ENCODE measurements around the gene KRT76. TPM values are rescaled to one million over a fixed set of nuclear protein-coding genes. Genes with fewer than 3 reads are reported as not detected.

The KRT76 gene
- polyA plus RNA-seq, 1 donor (not counting 4 experiments of a cell fraction or from before 2014, with no cell fraction given) = not detected

DNA sequence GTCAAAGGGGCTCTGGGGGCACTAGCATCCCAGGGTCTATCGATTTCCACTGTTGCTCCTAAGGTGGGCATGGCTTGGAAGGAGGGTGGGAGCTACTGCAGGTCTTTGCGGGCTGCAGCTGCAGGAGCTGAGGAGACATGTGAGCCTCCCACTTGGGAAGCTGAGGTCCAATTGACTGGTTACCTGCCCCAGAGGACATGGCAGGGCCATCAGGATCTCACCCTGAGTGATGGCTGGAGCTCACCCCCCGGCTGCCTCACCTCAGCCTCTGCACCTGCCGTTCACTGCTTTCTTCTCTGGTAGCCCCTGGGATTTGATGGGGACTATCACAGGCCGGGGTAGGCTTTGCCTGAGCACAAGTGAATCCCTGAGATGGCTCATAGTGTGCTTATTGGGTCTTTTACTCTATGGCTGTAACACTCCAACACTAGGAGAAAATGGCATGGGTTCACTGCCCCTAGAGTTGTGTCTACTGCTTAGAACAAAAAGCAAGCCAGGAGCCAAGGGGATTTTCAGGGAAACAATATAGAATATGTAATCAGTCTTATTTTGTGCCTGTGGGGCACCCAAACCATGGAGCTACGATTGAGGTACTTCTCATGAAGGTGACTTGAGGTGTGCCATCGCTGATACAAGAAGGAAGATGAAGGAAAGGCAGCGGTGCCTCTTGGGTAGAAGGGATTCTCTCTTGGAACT, 40.0 kb upstream of the KRT76 start:
- H3K4me3 ChIP-seq (ENCODE audit: control insufficient read depth in 2 of 3, extremely low read depth in 1 of 3, insufficient read depth in 2 of 3, low read depth in 1 of 3, low read length in 3 of 3) = no peak overlapping the region
- no peaks in the 10 kb centered on the region for H3K9me3 ChIP-seq (ENCODE audit: control insufficient read depth, low read depth, low read length)
- no peak overlapping the region for H3K27ac ChIP-seq (ENCODE audit: control insufficient read depth, insufficient read depth, low read length)
- FAIRE-seq (no peak), DNase-seq (ENCODE audit: low read depth, low spot score) (no peak)
- no peak overlapping the region for H3K4me2 ChIP-seq (ENCODE audit: control insufficient read depth, extremely low read depth, insufficient read depth, low read depth, low read length)
- dilution Hi-C loops (cut with MboI; ENCODE audit: extremely low pct_ligation_motif_present, low sequenced_read_pairs) = no loop called here
- H3K36me3 ChIP-seq (ENCODE audit: control insufficient read depth in 2 of 2, extremely low read depth in 1 of 2, insufficient read depth in 2 of 2, low read length in 2 of 2) = no peaks in the 10 kb centered on the region
- H3K9me1 ChIP-seq (ENCODE audit: control insufficient read depth, extremely low read depth, insufficient read depth, low read length) = no peaks in the 10 kb centered on the region
- H2AFZ ChIP-seq (ENCODE audit: control insufficient read depth, low read length) = no peak overlapping the region
- H4K20me1 ChIP-seq (ENCODE audit: control insufficient read depth, extremely low read depth, insufficient read depth, low read length) = peaks cover 4% of the 10 kb centered on the region
- H3K4me1 ChIP-seq (ENCODE audit: control insufficient read depth, extremely low read depth, insufficient read depth, low read length) = no peaks in the 10 kb centered on the region
- peaks cover 39% of the 10 kb centered on the region for H3K27me3 ChIP-seq (ENCODE audit: control insufficient read depth, extremely low read depth, insufficient read depth, low read length)
- no peak for TF ChIP-seq EZH2 (IDR thresholded peaks at IDR 0.05; ENCODE audit: low read length)
- TF ChIP-seq, protein P1, sequence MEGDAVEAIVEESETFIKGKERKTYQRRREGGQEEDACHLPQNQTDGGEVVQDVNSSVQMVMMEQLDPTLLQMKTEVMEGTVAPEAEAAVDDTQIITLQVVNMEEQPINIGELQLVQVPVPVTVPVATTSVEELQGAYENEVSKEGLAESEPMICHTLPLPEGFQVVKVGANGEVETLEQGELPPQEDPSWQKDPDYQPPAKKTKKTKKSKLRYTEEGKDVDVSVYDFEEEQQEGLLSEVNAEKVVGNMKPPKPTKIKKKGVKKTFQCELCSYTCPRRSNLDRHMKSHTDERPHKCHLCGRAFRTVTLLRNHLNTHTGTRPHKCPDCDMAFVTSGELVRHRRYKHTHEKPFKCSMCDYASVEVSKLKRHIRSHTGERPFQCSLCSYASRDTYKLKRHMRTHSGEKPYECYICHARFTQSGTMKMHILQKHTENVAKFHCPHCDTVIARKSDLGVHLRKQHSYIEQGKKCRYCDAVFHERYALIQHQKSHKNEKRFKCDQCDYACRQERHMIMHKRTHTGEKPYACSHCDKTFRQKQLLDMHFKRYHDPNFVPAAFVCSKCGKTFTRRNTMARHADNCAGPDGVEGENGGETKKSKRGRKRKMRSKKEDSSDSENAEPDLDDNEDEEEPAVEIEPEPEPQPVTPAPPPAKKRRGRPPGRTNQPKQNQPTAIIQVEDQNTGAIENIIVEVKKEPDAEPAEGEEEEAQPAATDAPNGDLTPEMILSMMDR (optimal IDR thresholded peaks at IDR 0.05 in 1 of 3, IDR thresholded peaks at IDR 0.05 in 1 of 3, conservative IDR thresholded peaks at IDR 0.05 in 1 of 3; ENCODE audit: extremely low read depth in 1 of 3, insufficient read depth in 2 of 3, low read length in 3 of 3) = no peak
- H3K79me2 ChIP-seq (ENCODE audit: control insufficient read depth, insufficient read depth, low read length) = no peaks in the 10 kb centered on the region
- H3K9ac ChIP-seq (ENCODE audit: control insufficient read depth, extremely low read depth, insufficient read depth, low read length) = no peak overlapping the region

DNA sequence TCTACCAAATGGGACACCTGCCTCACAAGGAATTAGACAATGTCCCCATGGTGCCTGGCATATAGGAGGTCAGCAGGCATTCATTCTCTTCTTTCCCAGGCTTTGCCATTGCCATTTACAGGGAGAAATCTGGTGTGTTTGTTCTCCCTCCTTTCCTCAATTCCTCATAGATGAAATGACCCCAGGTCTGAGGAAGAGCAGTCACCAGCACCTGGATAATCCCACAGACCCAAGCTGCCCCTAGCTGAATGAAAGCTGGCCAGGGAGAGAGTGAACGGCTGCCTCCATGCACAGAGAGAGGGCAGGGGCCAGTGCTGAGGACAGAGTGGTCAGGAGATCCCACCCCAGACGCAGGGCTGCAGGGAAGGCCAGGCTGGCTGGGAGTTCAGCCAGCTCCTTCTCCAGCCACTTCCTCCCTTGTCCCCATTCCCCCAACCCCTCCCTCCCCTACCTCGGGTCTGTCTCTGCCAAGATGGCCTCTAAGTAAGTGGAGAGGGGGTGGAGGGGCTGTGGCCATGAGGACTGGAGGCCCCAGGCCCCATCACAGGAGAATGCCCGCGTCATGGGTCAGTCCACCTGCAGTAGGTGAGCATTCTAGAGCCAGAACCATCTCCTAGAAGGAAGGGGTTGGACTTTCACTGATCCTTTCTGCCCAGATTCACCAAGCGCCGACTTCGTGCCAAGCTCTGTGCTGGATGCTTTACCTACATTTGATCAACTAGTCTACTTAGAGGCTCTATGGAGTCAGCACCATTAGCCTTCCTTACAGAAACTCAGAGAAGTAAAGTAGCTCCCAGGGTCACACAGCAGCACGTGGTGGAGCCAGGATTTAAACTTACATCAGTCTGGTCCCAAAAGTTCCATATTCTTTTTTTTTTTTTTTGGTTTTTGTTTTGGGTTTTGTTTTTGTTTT, 38.8 kb upstream of the KRT76 start:
- no peak overlapping the region for H2AFZ ChIP-seq (ENCODE audit: control insufficient read depth, low read length)
- no peak for FAIRE-seq
- no peak overlapping the region for H3K4me3 ChIP-seq (ENCODE audit: control insufficient read depth in 2 of 3, extremely low read depth in 1 of 3, insufficient read depth in 2 of 3, low read depth in 1 of 3, low read length in 3 of 3)
- H3K27me3 ChIP-seq (ENCODE audit: control insufficient read depth, extremely low read depth, insufficient read depth, low read length) = peaks cover 45% of the 10 kb centered on the region
- DNase-seq (ENCODE audit: low read depth, low spot score) = no peak
- dilution Hi-C loops (cut with MboI; ENCODE audit: extremely low pct_ligation_motif_present, low sequenced_read_pairs) = no loop called here
- H3K9ac ChIP-seq (ENCODE audit: control insufficient read depth, extremely low read depth, insufficient read depth, low read length) = no peak overlapping the region
- H3K9me3 ChIP-seq (ENCODE audit: control insufficient read depth, low read depth, low read length) = no peaks in the 10 kb centered on the region
- no peaks in the 10 kb centered on the region for H3K9me1 ChIP-seq (ENCODE audit: control insufficient read depth, extremely low read depth, insufficient read depth, low read length)
- H3K4me2 ChIP-seq (ENCODE audit: control insufficient read depth, extremely low read depth, insufficient read depth, low read depth, low read length) = no peak overlapping the region
- TF ChIP-seq, protein P1 (optimal IDR thresholded peaks at IDR 0.05 in 1 of 3, IDR thresholded peaks at IDR 0.05 in 1 of 3, conservative IDR thresholded peaks at IDR 0.05 in 1 of 3; ENCODE audit: extremely low read depth in 1 of 3, insufficient read depth in 2 of 3, low read length in 3 of 3) = no peak
- TF ChIP-seq EZH2 (IDR thresholded peaks at IDR 0.05; ENCODE audit: low read length) = no peak
- no peak overlapping the region for H3K27ac ChIP-seq (ENCODE audit: control insufficient read depth, insufficient read depth, low read length)
- no peaks in the 10 kb centered on the region for H3K4me1 ChIP-seq (ENCODE audit: control insufficient read depth, extremely low read depth, insufficient read depth, low read length)
- no peaks in the 10 kb centered on the region for H3K36me3 ChIP-seq (ENCODE audit: control insufficient read depth in 2 of 2, extremely low read depth in 1 of 2, insufficient read depth in 2 of 2, low read length in 2 of 2)
- peaks cover 2% of the 10 kb centered on the region for H4K20me1 ChIP-seq (ENCODE audit: control insufficient read depth, extremely low read depth, insufficient read depth, low read length)
- H3K79me2 ChIP-seq (ENCODE audit: control insufficient read depth, insufficient read depth, low read length) = no peaks in the 10 kb centered on the region
